ENCODE data around the gene POGZ. TPM values are rescaled to one million over a fixed set of nuclear protein-coding genes. Genes with fewer than 3 reads are reported as not detected.

Gene POGZ
- total RNA-seq, 1 experiment from 2014 or later, result 77.9 TPM

DNA sequence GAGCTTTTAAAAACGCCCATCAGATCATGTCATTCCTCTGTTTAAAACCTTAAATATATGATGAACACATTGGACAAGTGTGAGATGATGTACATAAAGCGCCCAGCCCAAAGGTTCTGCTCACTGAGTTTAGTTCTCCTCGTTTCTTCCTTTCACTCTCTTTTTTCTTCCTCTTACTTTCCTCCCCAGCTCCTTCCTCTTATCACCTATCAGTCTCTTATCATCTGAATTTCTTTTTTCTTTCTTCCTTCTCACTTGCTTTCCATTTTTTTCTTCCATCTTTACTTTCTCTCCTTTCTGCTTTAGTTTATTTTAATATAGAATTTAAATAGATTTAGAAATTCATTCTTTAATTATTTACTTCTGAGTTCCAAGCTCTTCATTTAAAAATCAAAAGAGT is 17.8 kb upstream of the POGZ start:
- Histone ChIP-seq H4K20me1 (ENCODE audit: low read length) (no peaks in the 10 kb centered on the region), H3K4me1 (ENCODE audit: insufficient read depth, low read length) (no peaks in the 10 kb centered on the region), H3K4me3 (ENCODE audit: low read length) (no peak overlapping the region), H3K9me2 (replicated peaks; ENCODE audit: low read length) (no peaks in the 10 kb centered on the region), H3K36me3 (ENCODE audit: low read depth, low read length) (no peaks in the 10 kb centered on the region), H3F3A (ENCODE audit: low read length, unreplicated experiment) (no peaks in the 10 kb centered on the region), H3K4me2 (ENCODE audit: low read length) (no peak overlapping the region), H2AFZ (ENCODE audit: low read length) (no peak overlapping the region), H3K79me2 (ENCODE audit: low read length) (no peaks in the 10 kb centered on the region), H3K27ac (ENCODE audit: low read length) (no peak overlapping the region), H3K9me3 (ENCODE audit: low read length) (no peaks in the 10 kb centered on the region), H3K27me3 (ENCODE audit: low read length) (no peaks in the 10 kb centered on the region), H3K9ac (ENCODE audit: low read length) (no peak overlapping the region)
- intact Hi-C loops (cut with micrococcal nuclease), result no loop called here
- BruUV-seq (replicated peaks), result no TSS peak
- DNase-seq (no peak), ATAC-seq (no peak)
- ChIA-PET CTCF (no interaction called here), POLR2A (ENCODE audit: unreplicated experiment) (no interaction called here)
- TF ChIP-seq EZH2 (IDR thresholded peaks at IDR 0.05; ENCODE audit: low read length, unreplicated experiment) (no peak), EZH2phosphoT487 (IDR thresholded peaks at IDR 0.05; ENCODE audit: borderline replicate concordance, low read length) (no peak), CTCF (conservative IDR thresholded peaks at IDR 0.05; ENCODE audit: low read depth, low read length) (no peak)

DNA sequence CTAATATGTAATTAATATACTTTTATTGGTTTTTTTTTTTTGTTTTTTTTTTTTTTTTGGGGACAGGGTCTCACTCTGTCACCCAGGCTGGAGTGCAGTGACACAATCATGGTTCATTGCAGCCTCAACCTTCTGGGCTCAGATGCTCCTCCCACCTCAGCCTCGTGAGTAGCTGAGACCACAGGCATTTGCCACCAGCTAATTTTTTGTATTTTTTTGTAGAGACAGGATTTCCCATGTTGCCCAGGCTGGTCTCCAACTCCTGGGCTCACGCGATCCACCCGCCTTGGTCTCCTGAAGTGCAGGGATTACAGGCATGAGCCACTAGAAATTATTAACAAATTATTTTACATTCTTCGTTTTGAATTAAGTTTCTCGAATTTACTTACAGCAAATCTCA is 16.8 kb upstream of the POGZ start:
- Histone ChIP-seq H3K4me1 (ENCODE audit: insufficient read depth, low read length) (no peaks in the 10 kb centered on the region), H3F3A (ENCODE audit: low read length, unreplicated experiment) (no peaks in the 10 kb centered on the region), H3K27ac (ENCODE audit: low read length) (no peak overlapping the region), H3K4me3 (ENCODE audit: low read length) (no peak overlapping the region), H3K27me3 (ENCODE audit: low read length) (no peaks in the 10 kb centered on the region), H4K20me1 (ENCODE audit: low read length) (no peaks in the 10 kb centered on the region), H3K36me3 (ENCODE audit: low read depth, low read length) (no peaks in the 10 kb centered on the region), H2AFZ (ENCODE audit: low read length) (no peak overlapping the region), H3K9me2 (replicated peaks; ENCODE audit: low read length) (no peaks in the 10 kb centered on the region), H3K9me3 (ENCODE audit: low read length) (no peaks in the 10 kb centered on the region), H3K9ac (ENCODE audit: low read length) (no peak overlapping the region), H3K4me2 (ENCODE audit: low read length) (no peak overlapping the region), H3K79me2 (ENCODE audit: low read length) (no peaks in the 10 kb centered on the region)
- ChIA-PET POLR2A (ENCODE audit: unreplicated experiment) (no interaction called here), CTCF (no interaction called here)
- DNase-seq (no peak), ATAC-seq (no peak)
- intact Hi-C loops (cut with micrococcal nuclease), result no loop called here
- no peak for TF ChIP-seq EZH2phosphoT487 (IDR thresholded peaks at IDR 0.05; ENCODE audit: borderline replicate concordance, low read length)
- TF ChIP-seq CTCF (conservative IDR thresholded peaks at IDR 0.05; ENCODE audit: low read depth, low read length), result no peak
- no peak for TF ChIP-seq EZH2 (IDR thresholded peaks at IDR 0.05; ENCODE audit: low read length, unreplicated experiment)
- no TSS peak for BruUV-seq (replicated peaks)

DNA sequence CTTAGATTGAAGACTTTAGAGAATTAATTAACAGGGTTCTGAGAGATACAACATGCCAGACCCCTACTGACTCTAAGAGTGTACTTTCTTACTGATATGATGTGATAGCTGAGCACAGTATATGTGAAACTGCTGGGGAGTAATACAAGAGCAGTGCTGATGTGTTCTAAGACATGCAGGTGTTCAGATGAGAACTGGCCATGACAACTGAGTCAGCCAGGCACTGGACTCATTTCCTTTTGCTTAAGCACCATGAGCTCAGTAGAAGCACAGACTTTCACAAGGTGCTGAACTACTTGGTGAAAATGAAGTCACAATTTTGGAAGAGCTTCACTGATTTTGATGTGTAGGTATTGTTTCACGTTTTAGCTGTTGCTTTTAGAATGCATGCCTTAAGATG is 15.9 kb upstream of the POGZ start:
- Histone ChIP-seq H4K20me1 (ENCODE audit: low read length) (no peaks in the 10 kb centered on the region), H3K4me3 (ENCODE audit: low read length) (no peak overlapping the region), H3K27ac (ENCODE audit: low read length) (no peak overlapping the region), H3K27me3 (ENCODE audit: low read length) (no peaks in the 10 kb centered on the region), H3K9ac (ENCODE audit: low read length) (no peak overlapping the region), H3K9me3 (ENCODE audit: low read length) (no peaks in the 10 kb centered on the region), H2AFZ (ENCODE audit: low read length) (0 out of 2 replicates have a peak overlapping the region, but pooled peaks have one; percentile 0), H3K4me2 (ENCODE audit: low read length) (no peak overlapping the region), H3K36me3 (ENCODE audit: low read depth, low read length) (no peaks in the 10 kb centered on the region), H3F3A (ENCODE audit: low read length, unreplicated experiment) (no peaks in the 10 kb centered on the region), H3K4me1 (ENCODE audit: insufficient read depth, low read length) (no peaks in the 10 kb centered on the region), H3K9me2 (replicated peaks; ENCODE audit: low read length) (no peaks in the 10 kb centered on the region), H3K79me2 (ENCODE audit: low read length) (no peaks in the 10 kb centered on the region)
- BruUV-seq (replicated peaks), result no TSS peak
- intact Hi-C loops (cut with micrococcal nuclease), result no loop called here
- ATAC-seq (no peak), DNase-seq (no peak)
- CTCF ChIA-PET, result interaction anchor here (0.6 kb wide), 1 partner anchor 20 kb away, joined by 10 read pairs; no protein-coding TSS in a partner anchor
- TF ChIP-seq EZH2phosphoT487 (IDR thresholded peaks at IDR 0.05; ENCODE audit: borderline replicate concordance, low read length), result no peak
- no peak for TF ChIP-seq EZH2 (IDR thresholded peaks at IDR 0.05; ENCODE audit: low read length, unreplicated experiment)
- no peak for TF ChIP-seq CTCF (conservative IDR thresholded peaks at IDR 0.05; ENCODE audit: low read depth, low read length)
- POLR2A ChIA-PET (ENCODE audit: unreplicated experiment), result interaction anchor here (0.6 kb wide), 2 partner anchors 14 to 36 kb away, joined by 3 to 6 read pairs; partner anchors contain the start of gene CGN
